K562 (cell line): Measurements from ENCODE around the gene DNMT3A. TPM values are rescaled to one million over a fixed set of nuclear protein-coding genes. Genes with fewer than 3 reads are reported as not detected.

Experiments used
- ATAC-seq: fragments of 200-7000 bp; cut with Tn5 transposase; 3 replicates; pipeline ENCODE4 v1.9.1; 2020; ENCODE audit warnings: moderate library complexity
- BruUV-seq: library from RNA; stranded (reverse); fragments of 400-500 nt; replicated peaks from 2 replicates; lab custom pipeline; 2021; lab: Mats Ljungman, UMichigan
- CTCF ChIA-PET: fragments of 300-600 bp; formaldehyde crosslinking; extraction: SDS; loops from one replicate; lab custom pipeline; 2021; ENCODE audit warnings: low intra/inter-chr PET ratio; lab: Yijun Ruan, JAX
- POLR2A ChIA-PET: fragments of 300-600, 350-650 bp; sonication (Branson Sonifier 250); formaldehyde crosslinking; extraction: SDS; loops from one replicate; lab custom pipeline; 2021; ENCODE audit warnings: antibody characterized with exemption, inconsistent platforms; lab: Yijun Ruan, JAX
- DNase-seq, 4 experiments: peaks; one replicate each; pipeline versions ENCODE4 v3.0.0 to v3.0.0-alpha.2; 2011 to 2018; ENCODE audit warnings: low spot score in 3 of 4, mixed read lengths in 3 of 4; ENCODE audit errors: extremely low read depth in 1 of 4
- FAIRE-seq: peaks from 2 replicates; lab custom pipeline; 2011; peaks lifted over from hg19 to GRCh38; lab: Jason Lieb, UNC
- H2AFZ ChIP-seq: 2 replicates; pipeline ENCODE4 v1.6.0; 2011; ENCODE audit warnings: low read depth, low read length, control low read depth, inconsistent platforms
- H3K27ac ChIP-seq: fragments of 200-600 bp; 3 replicates; pipeline ENCODE4 v1.8.0; 2011; ENCODE audit warnings: low read depth, mild to moderate bottlenecking, control low read depth, inconsistent platforms, low read length, moderate library complexity, mixed read lengths; ENCODE audit errors: extremely low read depth
- H3K27me3 ChIP-seq, 2 experiments: fragments of 300-600 bp in 1 of 2; 2 replicates in 1 of 2; 3 replicates in 1 of 2; pipeline versions ENCODE4 v1.6.0 to v1.8.0; 2011; ENCODE audit warnings: inconsistent platforms in 2 of 2, low read length in 2 of 2, mild to moderate bottlenecking in 1 of 2, mixed read lengths in 1 of 2, moderate library complexity in 1 of 2; ENCODE audit not compliant: control insufficient read depth in 2 of 2, insufficient read depth in 2 of 2
- H3K36me3 ChIP-seq: fragments of 300-600 bp; 3 replicates; pipeline ENCODE4 v1.8.0; 2011; ENCODE audit warnings: mild to moderate bottlenecking, low read length, inconsistent platforms; ENCODE audit not compliant: control insufficient read depth, insufficient read depth
- H3K4me1 ChIP-seq, 2 experiments: fragments of 200-600 bp in 1 of 2; replicated peaks in 1 of 2; 2 replicates in 1 of 2; 3 replicates in 1 of 2; pipeline versions ENCODE4 v1.5.1 to v1.8.0; 2011; ENCODE audit warnings: inconsistent platforms in 2 of 2, low read length in 2 of 2, mild to moderate bottlenecking in 1 of 2, mixed read lengths in 1 of 2, moderate library complexity in 1 of 2; ENCODE audit not compliant: control insufficient read depth in 2 of 2, insufficient read depth in 2 of 2
- H3K4me2 ChIP-seq: 2 replicates; pipeline ENCODE4 v1.6.1; 2011; ENCODE audit warnings: low read length, control low read depth, inconsistent platforms, mixed read lengths; ENCODE audit not compliant: insufficient read depth
- H3K4me3 ChIP-seq: fragments of 200-600 bp; sonication (generic), shearing (Covaris generic); 2 replicates; pipeline ENCODE4 v1.5.1; 2016; ENCODE audit warnings: control low read depth, inconsistent platforms
- H3K79me2 ChIP-seq: fragments of 200-600 bp; 3 replicates; pipeline ENCODE4 v1.8.0; 2011; ENCODE audit warnings: low read length, inconsistent platforms; ENCODE audit not compliant: control insufficient read depth, insufficient read depth
- H3K9ac ChIP-seq, 2 experiments: 2 replicates each; pipeline versions ENCODE4 v1.6.0 to v1.6.1; 2011; ENCODE audit warnings: low read depth in 2 of 2, low read length in 2 of 2, control low read depth in 1 of 2, inconsistent platforms in 1 of 2, mild to moderate bottlenecking in 1 of 2, mixed read lengths in 1 of 2; ENCODE audit not compliant: insufficient read depth in 1 of 2
- H3K9me1 ChIP-seq: one replicate; pipeline ENCODE4 v1.6.0; 2011; ENCODE audit warnings: inconsistent platforms, mild to moderate bottlenecking, low read length, moderate library complexity; ENCODE audit not compliant: control insufficient read depth, insufficient read depth
- H3K9me3 ChIP-seq: replicated peaks from 2 replicates; pipeline ENCODE4 v1.5.1; 2011; ENCODE audit warnings: low read depth, low read length, inconsistent platforms; ENCODE audit not compliant: control insufficient read depth, insufficient read depth
- H4K20me1 ChIP-seq: replicated peaks from 2 replicates; pipeline ENCODE4 v1.6.1; 2011; ENCODE audit warnings: low read length, inconsistent platforms, mixed read lengths; ENCODE audit not compliant: control insufficient read depth, insufficient read depth
- ATF1 ChIP-seq, 2 experiments: fragments of 450-650 bp in 1 of 2; IDR thresholded peaks; 2 replicates each; pipeline ENCODE4 v1.6.1; 2016; ENCODE audit warnings: missing compliant biosample characterization in 1 of 2, missing genetic modification characterization in 1 of 2
- CAMTA2 ChIP-seq: fragments of 250-450 bp; sonication (Bioruptor Pico); conservative IDR thresholded peaks from 2 replicates; pipeline ENCODE4 v1.5.1; 2022
- DNMT1 ChIP-seq: fragments of 450-650 bp; IDR thresholded peaks from 2 replicates; pipeline ENCODE4 v1.6.1; 2016; ENCODE audit warnings: antibody characterized with exemption, mild to moderate bottlenecking
- ELF1 ChIP-seq: fragments of 200-800 bp; sonication (Bioruptor generic); IDR thresholded peaks from 2 replicates; pipeline ENCODE4 v1.6.1; 2016; ENCODE audit warnings: missing genetic modification characterization, missing compliant biosample characterization
- ESRRB ChIP-seq: fragments of 250-450 bp; sonication (Bioruptor Pico); IDR thresholded peaks from 2 replicates; pipeline ENCODE4 v1.5.0; 2020; ENCODE audit warnings: mild to moderate bottlenecking, moderate library complexity, borderline replicate concordance
- FOXP4 ChIP-seq: sonication (generic); formaldehyde crosslinking; IDR thresholded peaks from 2 replicates; pipeline ENCODE4 v1.8.0; 2022; ENCODE audit warnings: mild to moderate bottlenecking, missing genetic modification reagents, borderline replicate concordance
- HDAC2 ChIP-seq: fragments of 450-650 bp; IDR thresholded peaks from 2 replicates; pipeline ENCODE4 v1.6.1; 2016; ENCODE audit warnings: mild to moderate bottlenecking
- IRF2 ChIP-seq: sonication (generic); formaldehyde crosslinking; IDR thresholded peaks from 2 replicates; pipeline ENCODE4 v1.8.1; 2022; ENCODE audit warnings: mild to moderate bottlenecking, missing genetic modification reagents
- KDM4B ChIP-seq, 2 experiments: fragments of 450-650 bp in 1 of 2; sonication (generic) in 1 of 2; IDR thresholded peaks; 2 replicates each; pipeline ENCODE4 v1.6.1; 2016 to 2017; ENCODE audit warnings: borderline replicate concordance in 2 of 2, antibody characterized with exemption in 1 of 2, low read depth in 1 of 2, mild to moderate bottlenecking in 1 of 2
- MED1 ChIP-seq: sonication (generic); formaldehyde crosslinking; IDR thresholded peaks from 2 replicates; pipeline ENCODE4 v1.8.1; 2023; ENCODE audit warnings: missing genetic modification reagents, borderline replicate concordance
- PTBP1 ChIP-seq: fragments of 200-400 bp; formaldehyde crosslinking; IDR thresholded peaks from 2 replicates; pipeline ENCODE4 v1.6.1; 2017; ENCODE audit warnings: low read depth, low read length
- SAFB2 ChIP-seq: fragments of 200-400 bp; formaldehyde crosslinking; IDR thresholded peaks from 2 replicates; pipeline ENCODE4 v1.6.1; 2018; ENCODE audit warnings: borderline replicate concordance, low read length, low read depth, moderate library complexity; ENCODE audit not compliant: severe bottlenecking
- SMAD4 ChIP-seq: fragments of 250-450 bp; sonication (Bioruptor Pico); conservative IDR thresholded peaks from 2 replicates; pipeline ENCODE4 v1.8.0; 2021; ENCODE audit warnings: inconsistent platforms, mild to moderate bottlenecking, moderate library complexity
- SMARCC2 ChIP-seq: fragments of 450-650 bp; IDR thresholded peaks from 2 replicates; pipeline ENCODE4 v1.6.1; 2017; ENCODE audit warnings: antibody characterized with exemption, moderate library complexity, mild to moderate bottlenecking, low read depth
- SOX6 ChIP-seq: fragments of 450-650 bp; IDR thresholded peaks from 2 replicates; pipeline ENCODE4 v1.6.1; 2014; ENCODE audit warnings: mild to moderate bottlenecking
- ZNF224 ChIP-seq: sonication (generic); formaldehyde crosslinking; IDR thresholded peaks from 2 replicates; pipeline ENCODE4 v1.8.0; 2022; ENCODE audit warnings: mild to moderate bottlenecking, missing genetic modification reagents
- WGBS: fragments of 100-300 bp; shearing (Covaris generic); methylation state at CpG from one replicate; pipeline ENCODE4 v1.1.6; 2016; ENCODE audit warnings: low coverage, mixed read lengths; ENCODE audit not compliant: insufficient coverage; ENCODE audit errors: missing lambda C conversion rate; 5-methylcytosine and 5-hydroxymethylcytosine counted together
- in situ Hi-C: fragments of 300-500 bp; cut with MboI; formaldehyde crosslinking; loops from 4 replicates; pipeline ENCODE4 v1.15.0; 2018; ENCODE audit warnings: inconsistent platforms, mixed read lengths
- intact Hi-C: fragments of 100-400 bp; cut with micrococcal nuclease; formaldehyde crosslinking; loops from 2 replicates; pipeline ENCODE4 v1.14.2; 2022
- polyA plus RNA-seq, 8 experiments: library from polyadenylated mRNA; depleted of rRNA in 4 of 8; stranded (reverse) in 5 of 8; unstranded in 3 of 8; fragments of >200 nt; fragmentation: Nextera tagmentation in 2 of 8; fragmentation: Illumina TruSeq in 1 of 8; extraction: Ambion mirVana in 2 of 8; extraction: Trizol in 1 of 8; gene quantifications; 2 replicates each; pipeline versions ENCODE4 v1.2.1 to v1.2.3, GENCODE V29; 2011 to 2014; ENCODE audit warnings: inconsistent platforms in 1 of 8, missing spikeins in 1 of 8
- total RNA-seq, 7 experiments: library from RNA; depleted of rRNA in 6 of 7; stranded (reverse); fragments of >200 nt in 6 of 7; fragmentation: Illumina TruSeq in 2 of 7; extraction: Trizol in 2 of 7; gene quantifications; 2 replicates each; pipeline versions ENCODE4 v1.2.1 to v1.2.3, GENCODE V29; 2011 to 2021; ENCODE audit warnings: low replicate concordance in 1 of 7

The DNMT3A gene
- total and polyA plus RNA-seq, 9 of the 15 experiments (the other 6 are each of a cell fraction or from before 2014, with no cell fraction given) = 3.0 to 16.0 (median 6.1) TPM

DNA sequence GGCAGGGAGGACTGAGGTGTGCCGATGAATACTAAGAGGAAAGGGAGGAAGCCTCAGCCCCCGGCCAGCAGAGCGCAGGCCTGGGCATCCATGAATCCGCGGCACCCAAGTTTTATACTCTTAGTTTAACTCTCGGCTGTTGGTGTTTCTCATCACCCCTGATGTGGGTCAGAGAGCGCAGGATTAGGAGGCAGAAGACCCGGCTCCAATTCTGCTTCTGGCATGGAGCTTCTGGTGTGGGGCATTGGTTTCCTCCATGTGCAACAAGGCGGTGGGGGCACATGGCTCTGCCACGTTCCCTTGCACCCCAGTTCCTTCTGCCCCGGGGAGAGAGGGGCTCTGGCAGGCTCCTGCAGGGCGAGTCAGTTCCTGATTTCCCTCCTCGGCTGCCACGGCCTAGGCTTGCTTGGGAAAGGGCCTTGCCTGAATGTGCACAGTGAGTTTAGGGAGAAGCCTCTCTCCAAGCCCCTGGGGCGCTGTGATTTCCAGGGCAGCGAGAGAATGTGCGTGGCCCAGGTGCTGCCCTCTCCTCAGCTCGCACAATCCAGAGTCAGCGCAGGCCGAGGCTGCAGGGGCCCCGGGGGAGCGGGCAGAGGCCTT, 36.2 kb upstream of the DNMT3A start:
- no peak for TF ChIP-seq PTBP1
- no peak for TF ChIP-seq HDAC2
- no peak for TF ChIP-seq CAMTA2 (CRISPR knock-in tag)
- TF ChIP-seq SMAD4 (CRISPR knock-in tag) = no peak
- no peak for TF ChIP-seq ELF1
- no peak for TF ChIP-seq SOX6
- TF ChIP-seq MED1 (CRISPR knock-in tag) = no peak
- no peak for TF ChIP-seq IRF2 (CRISPR knock-in tag)
- TF ChIP-seq KDM4B (IDR thresholded peaks at IDR 0.05; ENCODE audit: borderline replicate concordance in 2 of 2, low read depth in 1 of 2) = no peak
- TF ChIP-seq FOXP4 (CRISPR knock-in tag) = no peak
- no peak for TF ChIP-seq SAFB2
- no peak for TF ChIP-seq ESRRB (CRISPR knock-in tag)
- no peak for TF ChIP-seq ZNF224 (CRISPR knock-in tag)
- no peak for TF ChIP-seq ATF1 (CRISPR knock-in tag; IDR thresholded peaks at IDR 0.05)
- no peak for TF ChIP-seq ATF1 (tag; IDR thresholded peaks at IDR 0.05)
- TF ChIP-seq SMARCC2 = no peak
- TF ChIP-seq DNMT1 = no peak
- H3K4me3 ChIP-seq = no peak overlapping the region
- no peaks in the 10 kb centered on the region for H3K36me3 ChIP-seq
- no peak overlapping the region for H3K27ac ChIP-seq
- H4K20me1 ChIP-seq = peaks cover 5% of the 10 kb centered on the region
- no peak overlapping the region for H3K4me2 ChIP-seq
- H3K9me1 ChIP-seq = peaks cover 3% of the 10 kb centered on the region
- no peak overlapping the region for H3K9ac ChIP-seq
- BruUV-seq = no TSS peak
- CTCF ChIA-PET = no interaction called here
- H3K79me2 ChIP-seq = no peaks in the 10 kb centered on the region
- POLR2A ChIA-PET = interaction anchor here (0.6 to 2.7 kb wide), 2 partner anchors 8 to 250 kb away, joined by 3 to 13 read pairs; no protein-coding TSS in a partner anchor
- in situ Hi-C loops (no loop called here), intact Hi-C loops (loop anchor here (10.0 kb wide), 1 partner anchor 213 kb away; the partner anchor contains the start of gene POMC)
- H3K4me1 ChIP-seq = peaks cover 6 to 10% of the 10 kb centered on the region in 2 experiments; a peak in 3 of 5 replicates
- H3K27me3 ChIP-seq = peaks cover 13 to 76% of the 10 kb centered on the region in 2 experiments; a peak in 4 of 5 replicates
- no peak for DNase-seq
- WGBS = 35% methylated on average over 20 of the region's 22 CpGs
- ATAC-seq = no peak
- no peak for FAIRE-seq
- H2AFZ ChIP-seq = no peak overlapping the region
- H3K9me3 ChIP-seq = no peaks in the 10 kb centered on the region
